ENCODE results near the gene CSMD2.

CSMD2 gene

GRCh38 chr1:33468967-33469366 is 696.1 kb downstream of the CSMD2 start:
- H3K9ac ChIP-seq (ENCODE audit: low read length in 5 of 5), result peak overlapping the region in 1 of 5 donors; percentile 15
- peaks cover 0 to 3% (median 0%) of the 10 kb centered on the region in 5 donors for H3K36me3 ChIP-seq (ENCODE audit: control insufficient read depth in 5 of 5, insufficient read depth in 5 of 5, low read length in 5 of 5)
- peaks cover 0 to 3% (median 0%) of the 10 kb centered on the region in 5 donors for H3K27me3 ChIP-seq (ENCODE audit: control insufficient read depth in 5 of 5, insufficient read depth in 4 of 5, low read length in 5 of 5)
- H3K4me3 ChIP-seq (ENCODE audit: low read depth in 1 of 5, low read length in 5 of 5), result no peak overlapping the region
- H3K27ac ChIP-seq (ENCODE audit: low read depth, low read length), result no peak overlapping the region
- H3K9me3 ChIP-seq (ENCODE audit: control insufficient read depth in 5 of 5, low read length in 5 of 5), result no peaks in the 10 kb centered on the region
- peaks cover 19 to 48% (median 26%) of the 10 kb centered on the region in 5 donors for H3K4me1 ChIP-seq (ENCODE audit: control insufficient read depth in 5 of 5, insufficient read depth in 5 of 5, low read length in 5 of 5)

DNA sequence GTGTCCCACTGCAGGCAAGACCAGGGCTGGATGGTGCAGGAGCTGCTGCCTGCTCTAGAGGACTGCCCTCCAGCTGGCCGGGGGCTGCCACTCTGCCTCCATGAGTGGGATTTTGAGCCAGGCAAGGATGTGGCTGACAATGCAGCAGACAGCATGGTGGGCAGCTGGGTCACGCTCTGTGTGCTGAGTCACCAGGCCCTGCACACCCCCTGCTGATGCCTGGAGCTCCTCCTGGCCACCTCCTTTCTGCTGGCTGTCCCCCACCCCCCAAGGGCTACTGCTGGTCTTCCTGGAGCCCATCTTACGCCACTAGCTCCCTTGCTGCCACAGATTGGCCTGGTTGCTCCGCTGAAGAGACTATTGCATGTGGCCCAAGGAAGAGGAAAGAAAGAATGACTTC is 696.5 kb downstream of the CSMD2 start:
- Histone ChIP-seq H3K9ac (ENCODE audit: low read length in 5 of 5) (no peak overlapping the region), H3K27me3 (ENCODE audit: control insufficient read depth in 5 of 5, insufficient read depth in 4 of 5, low read length in 5 of 5) (peaks cover 0 to 3% (median 0%) of the 10 kb centered on the region in 5 donors), H3K4me1 (ENCODE audit: control insufficient read depth in 5 of 5, insufficient read depth in 5 of 5, low read length in 5 of 5) (peaks cover 19 to 43% (median 21%) of the 10 kb centered on the region in 5 donors), H3K36me3 (ENCODE audit: control insufficient read depth in 5 of 5, insufficient read depth in 5 of 5, low read length in 5 of 5) (peaks cover 0 to 3% (median 0%) of the 10 kb centered on the region in 5 donors), H3K4me3 (ENCODE audit: low read depth in 1 of 5, low read length in 5 of 5) (no peak overlapping the region), H3K27ac (ENCODE audit: low read depth, low read length) (no peak overlapping the region), H3K9me3 (ENCODE audit: control insufficient read depth in 5 of 5, low read length in 5 of 5) (no peaks in the 10 kb centered on the region)

DNA sequence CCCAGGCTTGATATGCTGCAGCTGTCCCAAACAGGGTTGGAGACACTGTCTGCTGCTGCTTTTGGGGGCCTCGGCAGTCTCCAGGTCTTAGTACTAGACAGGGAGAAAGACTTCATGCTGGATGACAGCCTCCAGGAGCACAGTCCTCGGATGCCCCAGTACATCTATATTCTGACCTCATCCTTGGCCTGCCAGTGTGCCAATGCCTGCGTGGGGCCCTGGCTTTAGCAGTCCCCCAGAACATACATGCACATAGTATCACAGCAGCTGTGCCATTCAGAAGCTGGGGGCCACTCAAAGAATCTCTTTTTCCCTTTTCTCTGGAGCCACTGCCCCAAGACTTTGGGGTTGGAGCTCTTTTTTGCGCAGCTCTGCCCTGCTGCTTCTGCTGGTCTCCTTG is 697.0 kb downstream of the CSMD2 start:
- Histone ChIP-seq H3K9me3 (ENCODE audit: control insufficient read depth in 5 of 5, low read length in 5 of 5) (no peaks in the 10 kb centered on the region), H3K4me1 (ENCODE audit: control insufficient read depth in 5 of 5, insufficient read depth in 5 of 5, low read length in 5 of 5) (peaks cover 16 to 38% (median 17%) of the 10 kb centered on the region in 5 donors), H3K4me3 (ENCODE audit: low read depth in 1 of 5, low read length in 5 of 5) (no peak overlapping the region), H3K9ac (ENCODE audit: low read length in 5 of 5) (no peak overlapping the region), H3K27ac (ENCODE audit: low read depth, low read length) (no peak overlapping the region), H3K27me3 (ENCODE audit: control insufficient read depth in 5 of 5, insufficient read depth in 4 of 5, low read length in 5 of 5) (peaks cover 0 to 3% (median 0%) of the 10 kb centered on the region in 5 donors), H3K36me3 (ENCODE audit: control insufficient read depth in 5 of 5, insufficient read depth in 5 of 5, low read length in 5 of 5) (peaks cover 0 to 3% (median 0%) of the 10 kb centered on the region in 5 donors)

DNA sequence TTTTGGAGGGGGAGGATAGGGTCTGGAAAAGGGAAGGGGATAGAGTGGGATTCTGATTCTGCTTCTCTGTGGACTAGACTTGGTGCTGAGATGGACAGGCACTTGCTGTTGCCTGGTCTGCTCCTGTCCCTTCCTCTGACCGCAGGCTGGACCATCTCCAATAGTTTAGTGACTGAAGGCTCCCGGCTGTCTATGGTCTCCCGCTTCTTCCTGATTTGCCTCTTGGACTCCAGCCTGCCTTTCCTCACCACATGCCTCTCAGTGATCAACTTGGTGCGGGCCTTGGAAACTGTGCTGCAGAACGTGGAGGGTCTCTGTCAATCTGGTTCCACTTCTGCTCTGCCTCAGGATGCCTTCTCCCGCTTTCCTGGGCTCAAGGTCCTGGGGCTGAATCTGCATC is 698.9 kb downstream of the CSMD2 start:
- Histone ChIP-seq H3K9me3 (ENCODE audit: control insufficient read depth in 5 of 5, low read length in 5 of 5) (no peaks in the 10 kb centered on the region), H3K27ac (ENCODE audit: low read depth, low read length) (no peak overlapping the region), H3K9ac (ENCODE audit: low read length in 5 of 5) (no peak overlapping the region), H3K36me3 (ENCODE audit: control insufficient read depth in 5 of 5, insufficient read depth in 5 of 5, low read length in 5 of 5) (no peaks in the 10 kb centered on the region), H3K4me3 (ENCODE audit: low read depth in 1 of 5, low read length in 5 of 5) (no peak overlapping the region), H3K4me1 (ENCODE audit: control insufficient read depth in 5 of 5, insufficient read depth in 5 of 5, low read length in 5 of 5) (peaks cover 5 to 30% (median 8%) of the 10 kb centered on the region in 5 donors), H3K27me3 (ENCODE audit: control insufficient read depth in 5 of 5, insufficient read depth in 4 of 5, low read length in 5 of 5) (no peaks in the 10 kb centered on the region)

DNA sequence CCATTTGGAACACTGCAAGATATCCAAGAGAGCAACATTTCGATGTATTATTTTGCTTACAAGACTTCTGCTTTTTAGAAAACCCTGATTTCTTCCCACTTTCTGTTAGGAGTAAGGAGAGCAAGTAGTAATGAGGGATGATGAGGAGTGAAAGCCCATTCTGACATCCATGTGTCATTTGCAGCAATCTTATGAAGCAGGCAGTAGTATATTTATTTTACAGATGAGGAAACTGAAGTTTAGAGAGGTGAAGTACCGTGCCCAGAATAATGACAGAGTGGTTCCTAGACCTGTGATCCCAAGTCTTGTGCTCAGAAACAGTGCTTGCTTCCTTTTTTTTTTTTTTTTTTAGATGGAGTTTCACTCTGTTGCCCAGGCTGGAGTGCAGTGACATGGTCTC is 699.7 kb downstream of the CSMD2 start:
- H3K9me3 ChIP-seq (ENCODE audit: control insufficient read depth in 5 of 5, low read length in 5 of 5), result no peaks in the 10 kb centered on the region
- no peaks in the 10 kb centered on the region for H3K36me3 ChIP-seq (ENCODE audit: control insufficient read depth in 5 of 5, insufficient read depth in 5 of 5, low read length in 5 of 5)
- H3K27ac ChIP-seq (ENCODE audit: low read depth, low read length), result no peak overlapping the region
- H3K27me3 ChIP-seq (ENCODE audit: control insufficient read depth in 5 of 5, insufficient read depth in 4 of 5, low read length in 5 of 5), result no peaks in the 10 kb centered on the region
- H3K9ac ChIP-seq (ENCODE audit: low read length in 5 of 5), result no peak overlapping the region
- H3K4me1 ChIP-seq (ENCODE audit: control insufficient read depth in 5 of 5, insufficient read depth in 5 of 5, low read length in 5 of 5), result peaks cover 5 to 29% (median 12%) of the 10 kb centered on the region in 5 donors
- no peak overlapping the region for H3K4me3 ChIP-seq (ENCODE audit: low read depth in 1 of 5, low read length in 5 of 5)

- Histone ChIP-seq H3K36me3 (ENCODE audit: control insufficient read depth in 5 of 5, insufficient read depth in 5 of 5, low read length in 5 of 5) (no peaks in the 10 kb centered on the region), H3K27me3 (ENCODE audit: control insufficient read depth in 5 of 5, insufficient read depth in 4 of 5, low read length in 5 of 5) (no peaks in the 10 kb centered on the region), H3K9ac (ENCODE audit: low read length in 5 of 5) (no peak overlapping the region), H3K4me3 (ENCODE audit: low read depth in 1 of 5, low read length in 5 of 5) (no peak overlapping the region), H3K9me3 (ENCODE audit: control insufficient read depth in 5 of 5, low read length in 5 of 5) (no peaks in the 10 kb centered on the region), H3K27ac (ENCODE audit: low read depth, low read length) (no peak overlapping the region), H3K4me1 (ENCODE audit: control insufficient read depth in 5 of 5, insufficient read depth in 5 of 5, low read length in 5 of 5) (peaks cover 4 to 33% (median 19%) of the 10 kb centered on the region in 5 donors)
Measured at GRCh38 chr1:33464552-33464951, 700.5 kb downstream of the CSMD2 start.

Data from subcutaneous abdominal adipose tissue (tissue), 5 donors.